ENCODE measurements around the gene FABP2. TPM values are rescaled to one million over a fixed set of nuclear protein-coding genes. Genes with fewer than 3 reads are reported as not detected.
A peak's percentile ranks its signal among the peaks of the same experiment; 100 is the strongest.

FABP2 gene
- total RNA-seq, 1 experiment from 2014 or later: not detected

GRCh38 chr4:119271361-119272085 lies 50.4 kb downstream of the FABP2 start:
- peaks cover 52% of the 10 kb centered on the region for H3K36me3 Mint-ChIP-seq (ENCODE audit: insufficient read depth, unreplicated experiment)
- H3K27ac Mint-ChIP-seq (ENCODE audit: low read depth, unreplicated experiment): no peak overlapping the region
- no peak for DNase-seq (ENCODE audit: unreplicated experiment)
- H3K4me3 Mint-ChIP-seq (ENCODE audit: unreplicated experiment): no peak overlapping the region
- POLR2A ChIA-PET: interaction anchor here (0.6 kb wide), 1 partner anchor 60 kb away, joined by 3 read pairs; no protein-coding TSS in a partner anchor
- BruUV-seq (replicated peaks): TSS peak; percentile 58
- CTCF ChIA-PET: interaction anchor here (0.8 to 1.8 kb wide), 3 partner anchors 101 to 229 kb away, joined by 3 to 7 read pairs (median 4); no protein-coding TSS in a partner anchor
- no peaks in the 10 kb centered on the region for H3K9me3 Mint-ChIP-seq (ENCODE audit: unreplicated experiment)
- H3K4me1 Mint-ChIP-seq (ENCODE audit: insufficient read depth, unreplicated experiment): peaks cover 6% of the 10 kb centered on the region
- H3K27me3 Mint-ChIP-seq (ENCODE audit: insufficient read depth, unreplicated experiment): no peaks in the 10 kb centered on the region
- no peak for TF ChIP-seq CTCF (IDR thresholded peaks at IDR 0.05; ENCODE audit: unreplicated experiment)
- intact Hi-C loops (cut with micrococcal nuclease): no loop called here

GRCh38 chr4:119268466-119268865 lies 53.5 kb downstream of the FABP2 start:
- CTCF ChIA-PET: interaction anchor here (0.6 to 1.4 kb wide), 4 partner anchors 55 to 287 kb away, joined by 3 to 4 read pairs (median 4); partner anchors contain the start of gene USP53
- no TSS peak for BruUV-seq (replicated peaks)

More at GRCh38 chr4:119268466-119268865, 53.5 kb downstream of the FABP2 start:
- Mint-ChIP-seq H3K9me3 (ENCODE audit: unreplicated experiment) (no peaks in the 10 kb centered on the region), H3K27me3 (ENCODE audit: insufficient read depth, unreplicated experiment) (no peaks in the 10 kb centered on the region), H3K27ac (ENCODE audit: low read depth, unreplicated experiment) (no peak overlapping the region), H3K4me3 (ENCODE audit: unreplicated experiment) (no peak overlapping the region), H3K36me3 (ENCODE audit: insufficient read depth, unreplicated experiment) (peaks cover 48% of the 10 kb centered on the region), H3K4me1 (ENCODE audit: insufficient read depth, unreplicated experiment) (peaks cover 6% of the 10 kb centered on the region)
- DNase-seq (ENCODE audit: unreplicated experiment): peak; percentile 31
- intact Hi-C loops (cut with micrococcal nuclease): no loop called here
- no peak for TF ChIP-seq CTCF (IDR thresholded peaks at IDR 0.05; ENCODE audit: unreplicated experiment)
- POLR2A ChIA-PET: interaction anchor here (2.1 kb wide), 1 partner anchor 56 kb away, joined by 10 read pairs; the partner anchor contains the start of gene USP53

Other genes with a start within 250 kb of the FABP2 start
- not detected in 2 replicates for gene MYOZ2, start 186.3 kb downstream of the FABP2 start, total RNA-seq (2022)
- 47.4 and 68.0 TPM in 2 replicates for gene USP53, start 109.4 kb downstream of the FABP2 start, total RNA-seq (2022)